SK-N-MC (cell line): ENCODE results near the gene ANO6.
"Not testable (repeated sequence)": the region's sequence is repeated elsewhere in the genome, so short reads cannot be mapped to it uniquely, and the experiment has no call there.

Source experiments
- EZH2 ChIP-seq: fragments of 200-600 bp; sonication (generic); IDR thresholded peaks from one replicate; pipeline ENCODE4 v1.6.1; 2017; ENCODE audit warnings: antibody characterized with exemption
- FOXP2 ChIP-seq: optimal IDR thresholded peaks from 2 replicates; pipeline ENCODE3; 2011; ENCODE audit warnings: mild to moderate bottlenecking, moderate library complexity; ENCODE audit not compliant: insufficient read depth; ENCODE audit errors: extremely low read length, control extremely low read depth
- POLR2AphosphoS5 ChIP-seq: IDR thresholded peaks from 2 replicates; pipeline ENCODE4 v1.6.1; 2012; ENCODE audit warnings: mild to moderate bottlenecking, low read depth, low read length, borderline replicate concordance

- TF ChIP-seq EZH2, POLR2AphosphoS5, FOXP2: not testable (repeated sequence)
Observed at GRCh38 chr12:45317261-45317660, 101.4 kb downstream of the ANO6 start.
